Hepatocyte (in vitro differentiated cells): ENCODE data around the gene A4GNT. TPM values are rescaled to one million over a fixed set of nuclear protein-coding genes. Genes with fewer than 3 reads are reported as not detected.
"Not testable (repeated sequence)": the region's sequence is repeated elsewhere in the genome, so short reads cannot be mapped to it uniquely, and the experiment has no call there.

Experiments used
- DNase-seq: peaks from one replicate; pipeline ENCODE4 v3.0.0-alpha.2; 2016; ENCODE audit warnings: low spot score
- H2AFZ ChIP-seq: fragments of 200-600 bp; sonication (generic); 2 replicates; pipeline ENCODE4 v1.6.0; 2016; ENCODE audit warnings: antibody characterized with exemption, mild to moderate bottlenecking
- H3K27ac ChIP-seq: fragments of 200-600 bp; sonication (generic); 2 replicates; pipeline ENCODE4 v1.5.1; 2016; ENCODE audit warnings: mild to moderate bottlenecking
- H3K27me3 ChIP-seq: fragments of 200-600 bp; sonication (generic); 2 replicates; pipeline ENCODE4 v1.6.1; 2016
- H3K36me3 ChIP-seq: fragments of 200-600 bp; sonication (generic); replicated peaks from 2 replicates; pipeline ENCODE4 v1.5.1; 2016; ENCODE audit warnings: low read depth; ENCODE audit not compliant: insufficient read depth
- H3K4me1 ChIP-seq: fragments of 200-600 bp; sonication (generic); 2 replicates; pipeline ENCODE4 v1.5.1; 2016; ENCODE audit warnings: mild to moderate bottlenecking, moderate library complexity; ENCODE audit not compliant: insufficient read depth
- H3K4me2 ChIP-seq: fragments of 200-600 bp; sonication (generic); 2 replicates; pipeline ENCODE4 v1.6.0; 2016
- H3K4me3 ChIP-seq: fragments of 200-600 bp; sonication (generic); 2 replicates; pipeline ENCODE4 v1.5.1; 2016; ENCODE audit warnings: mild to moderate bottlenecking
- H3K79me2 ChIP-seq: fragments of 200-600 bp; sonication (generic); 2 replicates; pipeline ENCODE4 v1.6.0; 2017; ENCODE audit warnings: mild to moderate bottlenecking
- H3K9me2 ChIP-seq: fragments of 200-600 bp; sonication (generic); replicated peaks from 2 replicates; pipeline ENCODE4 v1.6.0; 2017; ENCODE audit warnings: mild to moderate bottlenecking; ENCODE audit not compliant: insufficient read depth
- H3K9me3 ChIP-seq: fragments of 200-600 bp; sonication (generic); 2 replicates; pipeline ENCODE4 v1.5.1; 2016; ENCODE audit warnings: low read depth, mild to moderate bottlenecking
- H4K20me1 ChIP-seq: fragments of 200-600 bp; sonication (generic); 2 replicates; pipeline ENCODE4 v1.6.0; 2016; ENCODE audit warnings: mild to moderate bottlenecking; ENCODE audit not compliant: insufficient read depth, poor library complexity, severe bottlenecking
- CTCF ChIP-seq: fragments of 200-600 bp; sonication (generic); IDR thresholded peaks from 2 replicates; pipeline ENCODE4 v1.5.1; 2016; ENCODE audit warnings: antibody characterized with exemption, mild to moderate bottlenecking; ENCODE audit not compliant: poor library complexity
- EZH2 ChIP-seq: fragments of 200-600 bp; sonication (generic); IDR thresholded peaks from 2 replicates; pipeline ENCODE4 v1.6.1; 2016; ENCODE audit warnings: antibody characterized with exemption, mild to moderate bottlenecking, borderline replicate concordance
- EZH2phosphoT487 ChIP-seq: fragments of 200-600 bp; sonication (generic); IDR thresholded peaks from one replicate; pipeline ENCODE4 v1.6.1; 2018; ENCODE audit warnings: antibody characterized with exemption, mild to moderate bottlenecking, low read depth, moderate library complexity; ENCODE audit not compliant: unreplicated experiment, severe bottlenecking
- WGBS: methylation state at CpG from one replicate; pipeline ENCODE4 v1.1.6; 2016; ENCODE audit warnings: low lambda C conversion rate; ENCODE audit errors: missing lambda C conversion rate; 5-methylcytosine and 5-hydroxymethylcytosine counted together
- polyA plus RNA-seq: library from polyadenylated mRNA; unstranded; fragments of >200 nt; fragmentation: Nextera tagmentation; extraction: Ambion mirVana; gene quantifications from 2 replicates; pipeline ENCODE4 v1.2.1, GENCODE V29; 2016
- total RNA-seq: library from RNA; depleted of rRNA; stranded (reverse); fragments of >200 nt; gene quantifications from 2 replicates; pipeline ENCODE4 v1.2.3, GENCODE V29; 2014

A4GNT gene
- total and polyA plus RNA-seq, 2 experiments from 2014 or later: 0.67 TPM; not detected in 1

GRCh38 chr3:138105598-138105997 lies 26.6 kb downstream of the A4GNT start:
- H3K9me3 ChIP-seq: no peaks in the 10 kb centered on the region
- peaks cover 4% of the 10 kb centered on the region for H3K79me2 ChIP-seq
- no peaks in the 10 kb centered on the region for H3K9me2 ChIP-seq
- no peaks in the 10 kb centered on the region for H3K27me3 ChIP-seq
- no peak overlapping the region for H3K27ac ChIP-seq
- WGBS: 95% methylated on average over 1 of the region's 1 CpG
- H3K4me3 ChIP-seq: no peak overlapping the region
- no peak overlapping the region for H3K4me2 ChIP-seq
- H3K4me1 ChIP-seq: no peaks in the 10 kb centered on the region
- H3K36me3 ChIP-seq: no peaks in the 10 kb centered on the region
- H2AFZ ChIP-seq: no peak overlapping the region
- no peak for DNase-seq
- no peaks in the 10 kb centered on the region for H4K20me1 ChIP-seq
- TF ChIP-seq EZH2phosphoT487: no peak
- TF ChIP-seq EZH2: no peak
- TF ChIP-seq CTCF: no peak

GRCh38 chr3:138103466-138103865 lies 28.7 kb downstream of the A4GNT start:
- Histone ChIP-seq H3K4me3 (no peak overlapping the region), H3K27ac (no peak overlapping the region), H2AFZ (no peak overlapping the region), H3K4me1 (no peaks in the 10 kb centered on the region), H3K9me3 (no peaks in the 10 kb centered on the region), H3K9me2 (no peaks in the 10 kb centered on the region), H3K79me2 (no peaks in the 10 kb centered on the region), H3K4me2 (no peak overlapping the region), H3K36me3 (no peaks in the 10 kb centered on the region), H3K27me3 (no peaks in the 10 kb centered on the region), H4K20me1 (no peaks in the 10 kb centered on the region)
- WGBS: 96% methylated on average over 19 of the region's 19 CpGs
- no peak for DNase-seq
- TF ChIP-seq EZH2phosphoT487 (no peak), CTCF (no peak), EZH2 (no peak)

GRCh38 chr3:138101351-138101940 lies 30.7 kb downstream of the A4GNT start:
- 84% methylated on average over 22 of the region's 22 CpGs for WGBS
- not testable (repeated sequence) for H2AFZ ChIP-seq, H3K9me3 ChIP-seq, H3K4me2 ChIP-seq, H4K20me1 ChIP-seq, H3K27me3 ChIP-seq, H3K36me3 ChIP-seq, H3K4me3 ChIP-seq, DNase-seq, H3K79me2 ChIP-seq, H3K27ac ChIP-seq, H3K4me1 ChIP-seq, H3K9me2 ChIP-seq
- peak; percentile 9 for TF ChIP-seq CTCF

GRCh38 chr3:138099417-138099816 lies 32.8 kb downstream of the A4GNT start:
- Histone ChIP-seq H3K4me1 (no peaks in the 10 kb centered on the region), H3K27ac (no peak overlapping the region), H4K20me1 (no peaks in the 10 kb centered on the region), H3K4me3 (no peak overlapping the region), H3K9me3 (no peaks in the 10 kb centered on the region), H3K27me3 (no peaks in the 10 kb centered on the region), H2AFZ (no peak overlapping the region), H3K36me3 (no peaks in the 10 kb centered on the region), H3K4me2 (no peak overlapping the region), H3K79me2 (no peaks in the 10 kb centered on the region), H3K9me2 (no peaks in the 10 kb centered on the region)
- TF ChIP-seq EZH2phosphoT487 (no peak), EZH2 (no peak), CTCF (no peak)
- DNase-seq: no peak
